ENCODE measurements around the gene MIEN1. TPM values are rescaled to one million over a fixed set of nuclear protein-coding genes. Genes with fewer than 3 reads are reported as not detected.

MIEN1 gene
- polyA plus RNA-seq, 2 of the 4 experiments (the other 2 are of a cell fraction): 63.9 to 85.5 TPM

DNA sequence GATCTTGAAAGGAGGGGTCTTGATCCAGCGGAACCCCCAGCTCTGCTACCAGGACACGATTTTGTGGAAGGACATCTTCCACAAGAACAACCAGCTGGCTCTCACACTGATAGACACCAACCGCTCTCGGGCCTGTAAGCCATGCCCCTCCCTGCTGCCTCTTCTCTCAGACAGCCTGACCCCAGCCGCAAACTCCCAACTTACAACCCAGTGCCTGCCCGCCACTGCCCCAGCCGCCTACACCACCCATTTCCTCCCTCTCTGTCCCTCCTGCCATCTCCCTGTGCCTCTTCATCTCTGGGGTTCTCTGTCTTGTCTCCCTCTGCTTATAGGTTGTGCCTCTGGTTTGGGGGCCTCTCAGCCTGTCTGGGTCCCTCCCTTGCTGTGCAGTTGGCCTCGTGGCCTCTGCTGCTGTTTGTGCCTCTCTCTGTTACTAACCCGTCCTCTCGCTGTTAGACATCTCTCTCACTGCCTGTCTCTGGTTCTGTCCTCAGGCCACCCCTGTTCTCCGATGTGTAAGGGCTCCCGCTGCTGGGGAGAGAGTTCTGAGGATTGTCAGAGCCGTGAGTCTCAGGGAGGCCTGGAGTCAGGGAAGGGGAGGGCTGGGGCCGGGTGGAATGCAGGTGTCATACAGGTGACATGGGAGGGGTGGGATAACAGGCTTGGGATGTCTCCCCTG lies 20.9 kb downstream of the MIEN1 start:
- no peak for DNase-seq (ENCODE audit: low read depth in 1 of 2, low spot score in 1 of 2)
- Histone ChIP-seq H3K4me3 (no peak overlapping the region), H3K4me1 (peaks cover 19% of the 10 kb centered on the region), H3K4me2 (no peak overlapping the region), H3K9me3 (no peaks in the 10 kb centered on the region), H3K27ac (no peak overlapping the region)
- no peak for FAIRE-seq
- ChIA-PET CTCF (interaction anchor here (0.7 to 50.7 kb wide), 9 partner anchors 9 to 72 kb away, joined by 3 to 1391 read pairs (median 6); partner anchors contain the start of genes ERBB2, MIEN1, PPP1R1B and STARD3), POLR2A (interaction anchor here (1.7 to 1.9 kb wide), 2 partner anchors 9 to 22 kb away, joined by 5 to 8 read pairs; partner anchors contain the start of genes ERBB2 and PGAP3)
- no peak for ATAC-seq
- TF ChIP-seq EHMT2 (IDR thresholded peaks at IDR 0.05; ENCODE audit: low read depth): no peak
- TF ChIP-seq, protein P1, sequence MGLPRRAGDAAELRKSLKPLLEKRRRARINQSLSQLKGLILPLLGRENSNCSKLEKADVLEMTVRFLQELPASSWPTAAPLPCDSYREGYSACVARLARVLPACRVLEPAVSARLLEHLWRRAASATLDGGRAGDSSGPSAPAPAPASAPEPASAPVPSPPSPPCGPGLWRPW (IDR thresholded peaks at IDR 0.05): no peak
- TF ChIP-seq RCOR1 (IDR thresholded peaks at IDR 0.05; ENCODE audit: low read depth, low read length): no peak
- no peak for TF ChIP-seq SREBF2 (IDR thresholded peaks at IDR 0.05)
- no peak for TF ChIP-seq EP300 (IDR thresholded peaks at IDR 0.05)
- TF ChIP-seq, protein P2, sequence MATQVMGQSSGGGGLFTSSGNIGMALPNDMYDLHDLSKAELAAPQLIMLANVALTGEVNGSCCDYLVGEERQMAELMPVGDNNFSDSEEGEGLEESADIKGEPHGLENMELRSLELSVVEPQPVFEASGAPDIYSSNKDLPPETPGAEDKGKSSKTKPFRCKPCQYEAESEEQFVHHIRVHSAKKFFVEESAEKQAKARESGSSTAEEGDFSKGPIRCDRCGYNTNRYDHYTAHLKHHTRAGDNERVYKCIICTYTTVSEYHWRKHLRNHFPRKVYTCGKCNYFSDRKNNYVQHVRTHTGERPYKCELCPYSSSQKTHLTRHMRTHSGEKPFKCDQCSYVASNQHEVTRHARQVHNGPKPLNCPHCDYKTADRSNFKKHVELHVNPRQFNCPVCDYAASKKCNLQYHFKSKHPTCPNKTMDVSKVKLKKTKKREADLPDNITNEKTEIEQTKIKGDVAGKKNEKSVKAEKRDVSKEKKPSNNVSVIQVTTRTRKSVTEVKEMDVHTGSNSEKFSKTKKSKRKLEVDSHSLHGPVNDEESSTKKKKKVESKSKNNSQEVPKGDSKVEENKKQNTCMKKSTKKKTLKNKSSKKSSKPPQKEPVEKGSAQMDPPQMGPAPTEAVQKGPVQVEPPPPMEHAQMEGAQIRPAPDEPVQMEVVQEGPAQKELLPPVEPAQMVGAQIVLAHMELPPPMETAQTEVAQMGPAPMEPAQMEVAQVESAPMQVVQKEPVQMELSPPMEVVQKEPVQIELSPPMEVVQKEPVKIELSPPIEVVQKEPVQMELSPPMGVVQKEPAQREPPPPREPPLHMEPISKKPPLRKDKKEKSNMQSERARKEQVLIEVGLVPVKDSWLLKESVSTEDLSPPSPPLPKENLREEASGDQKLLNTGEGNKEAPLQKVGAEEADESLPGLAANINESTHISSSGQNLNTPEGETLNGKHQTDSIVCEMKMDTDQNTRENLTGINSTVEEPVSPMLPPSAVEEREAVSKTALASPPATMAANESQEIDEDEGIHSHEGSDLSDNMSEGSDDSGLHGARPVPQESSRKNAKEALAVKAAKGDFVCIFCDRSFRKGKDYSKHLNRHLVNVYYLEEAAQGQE (IDR thresholded peaks at IDR 0.05): no peak
- TF ChIP-seq POLR2AphosphoS2 (conservative IDR thresholded peaks at IDR 0.05; ENCODE audit: low read length): no peak
- TF ChIP-seq, protein P3, sequence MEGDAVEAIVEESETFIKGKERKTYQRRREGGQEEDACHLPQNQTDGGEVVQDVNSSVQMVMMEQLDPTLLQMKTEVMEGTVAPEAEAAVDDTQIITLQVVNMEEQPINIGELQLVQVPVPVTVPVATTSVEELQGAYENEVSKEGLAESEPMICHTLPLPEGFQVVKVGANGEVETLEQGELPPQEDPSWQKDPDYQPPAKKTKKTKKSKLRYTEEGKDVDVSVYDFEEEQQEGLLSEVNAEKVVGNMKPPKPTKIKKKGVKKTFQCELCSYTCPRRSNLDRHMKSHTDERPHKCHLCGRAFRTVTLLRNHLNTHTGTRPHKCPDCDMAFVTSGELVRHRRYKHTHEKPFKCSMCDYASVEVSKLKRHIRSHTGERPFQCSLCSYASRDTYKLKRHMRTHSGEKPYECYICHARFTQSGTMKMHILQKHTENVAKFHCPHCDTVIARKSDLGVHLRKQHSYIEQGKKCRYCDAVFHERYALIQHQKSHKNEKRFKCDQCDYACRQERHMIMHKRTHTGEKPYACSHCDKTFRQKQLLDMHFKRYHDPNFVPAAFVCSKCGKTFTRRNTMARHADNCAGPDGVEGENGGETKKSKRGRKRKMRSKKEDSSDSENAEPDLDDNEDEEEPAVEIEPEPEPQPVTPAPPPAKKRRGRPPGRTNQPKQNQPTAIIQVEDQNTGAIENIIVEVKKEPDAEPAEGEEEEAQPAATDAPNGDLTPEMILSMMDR (IDR thresholded peaks at IDR 0.05): no peak
- 87% methylated on average over 14 of the region's 14 CpGs for WGBS (ENCODE audit: missing lambda C conversion rate)

DNA sequence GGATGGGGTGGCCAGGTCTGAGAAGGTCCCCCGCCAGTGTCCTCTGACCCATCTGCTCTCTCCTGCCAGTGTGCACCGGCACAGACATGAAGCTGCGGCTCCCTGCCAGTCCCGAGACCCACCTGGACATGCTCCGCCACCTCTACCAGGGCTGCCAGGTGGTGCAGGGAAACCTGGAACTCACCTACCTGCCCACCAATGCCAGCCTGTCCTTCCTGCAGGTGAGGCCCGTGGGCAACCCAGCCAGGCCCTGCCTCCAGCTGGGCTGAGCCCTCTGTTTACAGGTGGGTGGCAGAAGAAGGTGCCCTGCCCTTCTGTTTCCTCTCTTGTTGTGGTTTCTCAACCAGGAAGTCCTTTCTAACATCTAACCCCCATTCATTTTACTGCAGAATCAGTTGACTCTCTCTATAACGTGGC lies 23.4 kb downstream of the MIEN1 start:
- Histone ChIP-seq H3K4me3 (no peak overlapping the region), H3K4me1 (peaks cover 44% of the 10 kb centered on the region), H3K4me2 (no peak overlapping the region), H3K9me3 (no peaks in the 10 kb centered on the region), H3K27ac (no peak overlapping the region)
- POLR2A ChIA-PET: no interaction called here
- DNase-seq (ENCODE audit: low read depth in 1 of 2, low spot score in 1 of 2) (no peak), ATAC-seq (no peak), FAIRE-seq (no peak)
- 86% methylated on average over 7 of the region's 7 CpGs for WGBS (ENCODE audit: missing lambda C conversion rate)
- CTCF ChIA-PET: interaction anchor here (0.9 to 50.7 kb wide), 7 partner anchors 13 to 70 kb away, joined by 3 to 1391 read pairs (median 7); partner anchors contain the start of genes MIEN1, PPP1R1B and STARD3
- TF ChIP-seq MYC (IDR thresholded peaks at IDR 0.05; ENCODE audit: borderline replicate concordance, low read length) (no peak), RARB (CRISPR knock-in tag; IDR thresholded peaks at IDR 0.05) (no peak), RFX5 (IDR thresholded peaks at IDR 0.05) (no peak)

DNA sequence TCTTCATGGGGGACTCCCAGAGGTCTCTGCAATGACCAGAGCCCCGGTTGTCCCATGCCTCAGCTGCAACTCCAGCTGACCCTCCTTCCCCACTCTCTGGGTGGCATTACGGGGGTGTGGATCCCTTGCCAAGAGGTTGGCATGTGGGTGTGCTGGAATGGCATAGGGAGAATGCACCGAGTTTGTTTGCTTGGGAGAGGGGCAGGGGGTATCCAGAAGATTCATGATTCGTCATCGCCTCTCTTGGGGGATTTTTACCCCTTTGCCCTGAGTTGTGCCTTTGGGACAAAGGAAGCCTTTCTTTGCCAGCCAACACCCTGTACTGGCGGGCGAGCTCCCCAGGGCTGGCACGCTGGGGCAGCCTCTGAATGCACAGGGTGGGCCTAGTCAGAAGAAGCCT lies 23.9 kb downstream of the MIEN1 start:
- DNase-seq (ENCODE audit: low read depth in 1 of 2, low spot score in 1 of 2): no peak
- ChIA-PET POLR2A (no interaction called here), CTCF (interaction anchor here (0.9 to 50.7 kb wide), 9 partner anchors 9 to 69 kb away, joined by 3 to 1391 read pairs (median 7); partner anchors contain the start of genes MIEN1, PPP1R1B and STARD3)
- TF ChIP-seq ZC3H11A (IDR thresholded peaks at IDR 0.05): no peak
- no peak for TF ChIP-seq POLR2AphosphoS2 (conservative IDR thresholded peaks at IDR 0.05; ENCODE audit: low read length)
- TF ChIP-seq CHD4 (IDR thresholded peaks at IDR 0.05; ENCODE audit: borderline replicate concordance): no peak
- no peak for TF ChIP-seq FOXS1 (CRISPR knock-in tag; IDR thresholded peaks at IDR 0.05)
- TF ChIP-seq, protein P1 (IDR thresholded peaks at IDR 0.05): no peak
- TF ChIP-seq, protein P2 (IDR thresholded peaks at IDR 0.05): no peak
- TF ChIP-seq ESRRA (IDR thresholded peaks at IDR 0.05; ENCODE audit: borderline replicate concordance, low read length): no peak
- TF ChIP-seq POLR2A (IDR thresholded peaks at IDR 0.05; ENCODE audit: low read length): no peak
- TF ChIP-seq BHLHE40 (IDR thresholded peaks at IDR 0.05; ENCODE audit: low read depth, low read length): no peak
- no peak for TF ChIP-seq ZNF302 (CRISPR knock-in tag; IDR thresholded peaks at IDR 0.05)
- TF ChIP-seq HEYL (CRISPR knock-in tag; IDR thresholded peaks at IDR 0.05): no peak
- TF ChIP-seq, protein P4, sequence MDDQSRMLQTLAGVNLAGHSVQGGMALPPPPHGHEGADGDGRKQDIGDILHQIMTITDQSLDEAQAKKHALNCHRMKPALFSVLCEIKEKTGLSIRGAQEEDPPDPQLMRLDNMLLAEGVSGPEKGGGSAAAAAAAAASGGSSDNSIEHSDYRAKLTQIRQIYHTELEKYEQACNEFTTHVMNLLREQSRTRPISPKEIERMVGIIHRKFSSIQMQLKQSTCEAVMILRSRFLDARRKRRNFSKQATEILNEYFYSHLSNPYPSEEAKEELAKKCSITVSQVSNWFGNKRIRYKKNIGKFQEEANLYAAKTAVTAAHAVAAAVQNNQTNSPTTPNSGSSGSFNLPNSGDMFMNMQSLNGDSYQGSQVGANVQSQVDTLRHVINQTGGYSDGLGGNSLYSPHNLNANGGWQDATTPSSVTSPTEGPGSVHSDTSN (IDR thresholded peaks at IDR 0.05): no peak
- no peak for TF ChIP-seq HDAC2 (IDR thresholded peaks at IDR 0.05)
- no peak for FAIRE-seq
- H3K27ac ChIP-seq: no peak overlapping the region
- 87% methylated on average over 8 of the region's 8 CpGs for WGBS (ENCODE audit: missing lambda C conversion rate)
- H3K4me2 ChIP-seq: no peak overlapping the region
- no peak overlapping the region for H3K4me3 ChIP-seq
- H3K4me1 ChIP-seq: peaks cover 49% of the 10 kb centered on the region
- no peak for ATAC-seq
- H3K9me3 ChIP-seq: no peaks in the 10 kb centered on the region

Measured in A549 (cell line).